Nephron (organoid): ENCODE data around the gene TULP4.

ENCODE experiments used
- H3K27ac Mint-ChIP-seq, 3 experiments: 2 replicates each; pipeline ENCODE4 v1.8.0; 2020; ENCODE audit warnings: mixed read lengths in 3 of 3, mild to moderate bottlenecking in 2 of 3, moderate library complexity in 1 of 3
- H3K27me3 Mint-ChIP-seq: 2 replicates; pipeline ENCODE4 v1.8.0; 2021; ENCODE audit warnings: low read depth, mild to moderate bottlenecking, moderate library complexity, mixed read lengths
- H3K36me3 Mint-ChIP-seq: 2 replicates; pipeline ENCODE4 v1.8.0; 2020; ENCODE audit warnings: low read depth, mixed read lengths
- H3K4me1 Mint-ChIP-seq: 2 replicates; pipeline ENCODE4 v1.8.0; 2020; ENCODE audit warnings: mixed read lengths
- H3K4me3 Mint-ChIP-seq, 3 experiments: 2 replicates each; pipeline ENCODE4 v1.8.0; 2020; ENCODE audit warnings: mild to moderate bottlenecking in 3 of 3, mixed read lengths in 3 of 3, moderate library complexity in 2 of 3
- H3K9me3 Mint-ChIP-seq: 2 replicates; pipeline ENCODE4 v1.8.0; 2020; ENCODE audit warnings: mixed read lengths
- CTCF ChIP-seq, 3 experiments: fragments of 200-600 bp; sonication (generic); IDR thresholded peaks; one replicate each; pipeline ENCODE4 v1.5.0; 2021; ENCODE audit warnings: antibody characterized with exemption in 3 of 3; ENCODE audit not compliant: unreplicated experiment in 3 of 3

TULP4 gene

GRCh38 chr6:158543606-158544185 lies 231.4 kb downstream of the TULP4 start:
- no peaks in the 10 kb centered on the region for H3K9me3 Mint-ChIP-seq
- H3K4me1 Mint-ChIP-seq, result peaks cover 7% of the 10 kb centered on the region
- H3K4me3 Mint-ChIP-seq, result no peak overlapping the region
- H3K27me3 Mint-ChIP-seq, result peaks cover 28% of the 10 kb centered on the region
- no peak for TF ChIP-seq CTCF (IDR thresholded peaks at IDR 0.05; ENCODE audit: unreplicated experiment in 3 of 3)
- no peaks in the 10 kb centered on the region for H3K36me3 Mint-ChIP-seq
- no peak overlapping the region for H3K27ac Mint-ChIP-seq

GRCh38 chr6:158544428-158544827 lies 232.2 kb downstream of the TULP4 start:
- peaks cover 3% of the 10 kb centered on the region for H3K4me1 Mint-ChIP-seq
- no peaks in the 10 kb centered on the region for H3K9me3 Mint-ChIP-seq
- no peaks in the 10 kb centered on the region for H3K36me3 Mint-ChIP-seq
- no peak for TF ChIP-seq CTCF (IDR thresholded peaks at IDR 0.05; ENCODE audit: unreplicated experiment in 3 of 3)
- no peak overlapping the region for H3K4me3 Mint-ChIP-seq
- H3K27me3 Mint-ChIP-seq, result peaks cover 20% of the 10 kb centered on the region
- H3K27ac Mint-ChIP-seq, result no peak overlapping the region

DNA sequence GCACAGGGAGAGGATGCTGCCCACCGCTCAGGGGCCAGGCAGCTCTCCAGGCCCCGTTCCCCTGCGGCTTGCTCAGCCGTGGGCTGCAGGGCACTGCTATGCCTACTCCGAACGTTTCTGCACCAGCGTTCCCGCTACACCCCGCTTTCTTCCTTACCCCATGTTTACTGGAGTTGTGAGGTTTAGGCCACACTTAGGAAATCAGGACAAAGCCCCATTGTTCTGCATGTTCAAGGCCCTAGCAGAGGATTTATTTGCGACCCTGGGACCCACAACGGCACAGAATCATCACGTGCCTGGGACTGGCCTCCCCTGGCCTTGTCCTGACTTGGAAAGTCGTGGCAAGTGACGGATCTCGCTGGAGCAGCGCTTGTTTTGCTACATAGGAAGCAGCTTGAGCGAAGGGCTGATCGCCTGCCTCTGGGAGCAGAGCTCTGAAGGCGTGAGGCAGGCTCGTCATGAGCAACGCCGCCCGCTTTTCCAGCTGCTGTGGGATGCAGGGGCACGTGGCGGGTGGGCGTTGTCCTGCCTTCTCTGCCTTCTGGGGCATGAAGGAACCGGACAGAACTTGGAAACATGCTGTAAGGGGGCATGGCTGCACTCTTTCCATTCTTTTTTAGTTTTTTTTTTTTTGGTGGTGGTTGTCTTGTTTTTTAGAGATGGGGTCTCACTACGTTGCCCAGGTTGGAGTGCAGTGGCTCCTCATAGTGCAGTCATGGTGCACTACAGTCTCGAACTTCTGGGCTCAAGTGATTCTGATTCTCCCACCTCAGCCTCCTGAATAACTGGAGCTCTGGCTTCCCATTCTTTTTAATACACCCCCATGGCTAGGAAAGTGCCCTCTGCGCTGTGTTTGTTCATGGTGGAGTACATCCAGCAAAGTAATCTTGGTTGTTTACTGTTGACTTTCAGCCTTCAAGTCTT lies 233.0 kb downstream of the TULP4 start:
- H3K4me1 Mint-ChIP-seq, result no peaks in the 10 kb centered on the region

DNA sequence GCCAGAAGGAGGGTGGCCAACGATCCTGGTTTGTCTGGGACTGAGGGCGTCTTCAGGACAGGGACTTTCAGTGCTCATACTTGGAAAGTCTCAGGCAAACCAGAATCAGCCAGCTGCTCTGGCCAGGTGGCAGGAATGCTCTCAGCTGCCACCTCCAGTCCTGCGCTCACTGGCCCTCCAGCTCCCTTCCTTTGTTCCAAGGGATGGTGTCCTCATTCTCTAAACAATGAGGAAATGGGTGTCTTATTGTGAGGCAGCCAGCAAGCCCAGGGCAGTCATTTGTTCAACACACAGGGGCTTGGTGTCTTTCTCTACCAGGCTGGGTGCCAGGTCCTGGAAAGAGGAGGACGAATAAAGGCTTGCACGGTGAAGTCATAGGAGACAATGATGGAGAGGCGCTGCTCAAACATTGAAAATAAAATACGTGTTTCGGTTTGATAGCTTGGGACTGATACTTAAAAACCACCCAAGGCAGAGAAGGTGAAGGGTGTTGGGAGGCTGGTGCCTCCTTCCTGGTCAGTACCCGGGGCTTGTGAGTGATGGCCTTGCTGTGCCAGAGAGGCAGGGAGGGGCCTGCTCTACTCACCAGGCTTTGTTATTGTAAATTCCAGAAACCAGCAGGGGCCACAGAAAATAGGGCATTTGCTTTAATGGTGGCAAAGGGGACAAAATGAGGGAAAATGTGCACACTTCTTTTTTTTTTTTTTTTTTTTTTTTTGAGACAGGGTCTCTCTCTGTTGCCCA lies 236.3 kb downstream of the TULP4 start:
- Mint-ChIP-seq H3K27me3 (peaks cover 7% of the 10 kb centered on the region), H3K9me3 (no peaks in the 10 kb centered on the region), H3K4me1 (no peaks in the 10 kb centered on the region), H3K4me3 (no peak overlapping the region), H3K27ac (no peak overlapping the region), H3K36me3 (no peaks in the 10 kb centered on the region)
- no peak for TF ChIP-seq CTCF (IDR thresholded peaks at IDR 0.05; ENCODE audit: unreplicated experiment in 3 of 3)

More for the DNA sequence above, 233.0 kb downstream of the TULP4 start:
- no peak for TF ChIP-seq CTCF (IDR thresholded peaks at IDR 0.05; ENCODE audit: unreplicated experiment in 3 of 3)
- no peaks in the 10 kb centered on the region for H3K36me3 Mint-ChIP-seq
- H3K9me3 Mint-ChIP-seq, result no peaks in the 10 kb centered on the region
- H3K27ac Mint-ChIP-seq, result no peak overlapping the region
- H3K27me3 Mint-ChIP-seq, result peaks cover 14% of the 10 kb centered on the region
- H3K4me3 Mint-ChIP-seq, result no peak overlapping the region

- no peaks in the 10 kb centered on the region for H3K36me3 Mint-ChIP-seq
- no peak overlapping the region for H3K27ac Mint-ChIP-seq
- H3K4me1 Mint-ChIP-seq, result peaks cover 7% of the 10 kb centered on the region
- H3K4me3 Mint-ChIP-seq, result no peak overlapping the region
- TF ChIP-seq CTCF (IDR thresholded peaks at IDR 0.05; ENCODE audit: unreplicated experiment in 3 of 3), result no peak
- H3K9me3 Mint-ChIP-seq, result no peaks in the 10 kb centered on the region
- H3K27me3 Mint-ChIP-seq, result no peaks in the 10 kb centered on the region
These were observed 240.0 kb downstream of the TULP4 start for GRCh38 chr6:158552055-158552795.
